Hippocampal formation (tissue), 2 donors: ENCODE data around the gene POLD3.
"Not testable (repeated sequence)": the region's sequence is repeated elsewhere in the genome, so short reads cannot be mapped to it uniquely, and the experiment has no call there.

Source experiments
- DNase-seq, 2 donors: peaks; one replicate each; lab custom pipeline; 2025; lab: John Stamatoyannopoulos, UW

The POLD3 gene

GRCh38 chr11:74638869-74639268 lies 46.5 kb downstream of the POLD3 start:
- no peak for DNase-seq

- no peak for DNase-seq
Measured at GRCh38 chr11:74639533-74639932, 47.2 kb downstream of the POLD3 start.

- peak in 1 of 2 donors; percentile 13 for DNase-seq
Measured at GRCh38 chr11:74641289-74641688, 48.9 kb downstream of the POLD3 start.

- DNase-seq = no peak
Measured at GRCh38 chr11:74641905-74642304, 49.5 kb downstream of the POLD3 start.

GRCh38 chr11:74642912-74643311 lies 50.5 kb downstream of the POLD3 start:
- no peak for DNase-seq

- DNase-seq = no peak
Measured at GRCh38 chr11:74644081-74644480, 51.7 kb downstream of the POLD3 start.

- no peak for DNase-seq
Measured at GRCh38 chr11:74646215-74646614, 53.8 kb downstream of the POLD3 start.

GRCh38 chr11:74646954-74647353 lies 54.6 kb downstream of the POLD3 start:
- no peak for DNase-seq

- no peak for DNase-seq
Measured at GRCh38 chr11:74647404-74647803, 55.0 kb downstream of the POLD3 start.

GRCh38 chr11:74647831-74648230 lies 55.4 kb downstream of the POLD3 start:
- DNase-seq = no peak

GRCh38 chr11:74648894-74649293 lies 56.5 kb downstream of the POLD3 start:
- no peak for DNase-seq

- no peak for DNase-seq
Measured at GRCh38 chr11:74650498-74650897, 58.1 kb downstream of the POLD3 start.

GRCh38 chr11:74654976-74655375 lies 62.6 kb downstream of the POLD3 start:
- DNase-seq = no peak

- DNase-seq = not testable (repeated sequence)
Measured at GRCh38 chr11:74659124-74659523, 66.7 kb downstream of the POLD3 start.

GRCh38 chr11:74662487-74663103 lies 70.2 kb downstream of the POLD3 start:
- no peak for DNase-seq

GRCh38 chr11:74663315-74663714 lies 70.9 kb downstream of the POLD3 start:
- no peak for DNase-seq

- DNase-seq = no peak
Measured at GRCh38 chr11:74669211-74670160, 77.1 kb downstream of the POLD3 start.

- DNase-seq = no peak
Measured at GRCh38 chr11:74670171-74670570, 77.8 kb downstream of the POLD3 start.

- DNase-seq = no peak
Measured at GRCh38 chr11:74671520-74672196, 79.3 kb downstream of the POLD3 start.

- no peak for DNase-seq
Measured at GRCh38 chr11:74672332-74672955, 80.1 kb downstream of the POLD3 start.

GRCh38 chr11:74672956-74673692 lies 80.7 kb downstream of the POLD3 start:
- no peak for DNase-seq
